ENCODE measurements around the gene KLHL25. TPM values are rescaled to one million over a fixed set of nuclear protein-coding genes. Genes with fewer than 3 reads are reported as not detected.

Gene KLHL25
- total RNA-seq, 1 donor from 2014 or later: 45.1 TPM

- H3K4me3 Mint-ChIP-seq (ENCODE audit: unreplicated experiment): peak overlapping the region; percentile 74
- H3K27me3 Mint-ChIP-seq (ENCODE audit: unreplicated experiment): peaks cover 12% of the 10 kb centered on the region
- no peak for DNase-seq
- H3K36me3 Mint-ChIP-seq (ENCODE audit: unreplicated experiment): no peaks in the 10 kb centered on the region
- peak overlapping the region; percentile 57 for H3K27ac Mint-ChIP-seq (ENCODE audit: unreplicated experiment)
- no peak for TF ChIP-seq CTCF (IDR thresholded peaks at IDR 0.05; ENCODE audit: partially characterized antibody, unreplicated experiment)
- peaks cover 8% of the 10 kb centered on the region for H3K9me3 Mint-ChIP-seq (ENCODE audit: unreplicated experiment)
- H3K4me1 Mint-ChIP-seq (ENCODE audit: low read depth, unreplicated experiment): peaks cover 30% of the 10 kb centered on the region
Observed at GRCh38 chr15:85795337-85796305, 896 bp upstream of the KLHL25 start.

- Mint-ChIP-seq H3K4me3 (ENCODE audit: unreplicated experiment) (peak overlapping the region; percentile 96), H3K27ac (ENCODE audit: unreplicated experiment) (peak overlapping the region; percentile 90), H3K36me3 (ENCODE audit: unreplicated experiment) (no peaks in the 10 kb centered on the region), H3K27me3 (ENCODE audit: unreplicated experiment) (peaks cover 11% of the 10 kb centered on the region), H3K9me3 (ENCODE audit: unreplicated experiment) (peaks cover 8% of the 10 kb centered on the region), H3K4me1 (ENCODE audit: low read depth, unreplicated experiment) (peaks cover 40% of the 10 kb centered on the region)
- TF ChIP-seq CTCF (IDR thresholded peaks at IDR 0.05; ENCODE audit: partially characterized antibody, unreplicated experiment): no peak
- peak; percentile 49 for DNase-seq
Observed at GRCh38 chr15:85793641-85794597, 806 bp downstream of the KLHL25 start.

DNA sequence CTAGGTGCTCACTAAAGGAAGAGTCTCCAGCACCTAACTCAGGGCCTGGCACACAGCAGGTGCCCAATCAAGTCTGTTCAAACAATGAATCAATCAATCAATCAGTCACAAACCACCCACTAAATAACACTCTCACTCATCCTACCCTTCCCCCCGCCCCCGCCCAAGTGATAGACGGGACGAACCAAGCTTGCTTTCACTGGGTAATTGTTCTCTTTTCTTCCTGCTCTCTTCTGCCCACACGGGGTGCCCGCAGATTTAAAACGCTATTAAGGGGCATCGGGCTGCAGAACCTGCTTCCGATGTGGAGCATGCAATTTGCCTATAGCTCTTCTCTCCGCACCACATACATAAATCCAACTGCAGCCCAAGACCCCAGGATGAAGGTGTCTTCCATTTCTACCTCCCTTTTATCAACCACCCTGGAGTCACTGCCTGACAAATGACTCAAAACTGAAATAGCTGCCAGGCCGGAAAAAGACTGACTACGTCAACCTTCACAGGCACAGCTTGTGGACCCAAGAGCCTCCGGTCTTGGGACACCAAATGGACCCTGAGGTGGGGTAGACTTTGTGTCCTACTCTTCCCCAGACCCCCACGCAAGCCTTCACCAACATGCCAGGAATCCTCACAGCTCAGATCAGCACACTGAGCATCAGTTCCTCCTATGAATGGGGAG, 1.7 kb downstream of the KLHL25 start:
- H3K27me3 Mint-ChIP-seq (ENCODE audit: unreplicated experiment): peaks cover 11% of the 10 kb centered on the region
- DNase-seq: no peak
- peak overlapping the region; percentile 90 for H3K27ac Mint-ChIP-seq (ENCODE audit: unreplicated experiment)
- H3K36me3 Mint-ChIP-seq (ENCODE audit: unreplicated experiment): no peaks in the 10 kb centered on the region
- no peak for TF ChIP-seq CTCF (IDR thresholded peaks at IDR 0.05; ENCODE audit: partially characterized antibody, unreplicated experiment)
- H3K4me3 Mint-ChIP-seq (ENCODE audit: unreplicated experiment): peak overlapping the region; percentile 96
- H3K9me3 Mint-ChIP-seq (ENCODE audit: unreplicated experiment): peaks cover 8% of the 10 kb centered on the region
- H3K4me1 Mint-ChIP-seq (ENCODE audit: low read depth, unreplicated experiment): peaks cover 48% of the 10 kb centered on the region

GRCh38 chr15:85792102-85792731, 2.5 kb downstream of the KLHL25 start:
- DNase-seq: no peak
- Mint-ChIP-seq H3K27ac (ENCODE audit: unreplicated experiment) (no peak overlapping the region), H3K4me3 (ENCODE audit: unreplicated experiment) (peak overlapping the region; percentile 96), H3K36me3 (ENCODE audit: unreplicated experiment) (no peaks in the 10 kb centered on the region), H3K9me3 (ENCODE audit: unreplicated experiment) (peaks cover 8% of the 10 kb centered on the region), H3K4me1 (ENCODE audit: low read depth, unreplicated experiment) (peaks cover 53% of the 10 kb centered on the region), H3K27me3 (ENCODE audit: unreplicated experiment) (peaks cover 11% of the 10 kb centered on the region)
- TF ChIP-seq CTCF (IDR thresholded peaks at IDR 0.05; ENCODE audit: partially characterized antibody, unreplicated experiment): no peak
